ENCODE data around the gene ZFYVE28.

Gene ZFYVE28

DNA sequence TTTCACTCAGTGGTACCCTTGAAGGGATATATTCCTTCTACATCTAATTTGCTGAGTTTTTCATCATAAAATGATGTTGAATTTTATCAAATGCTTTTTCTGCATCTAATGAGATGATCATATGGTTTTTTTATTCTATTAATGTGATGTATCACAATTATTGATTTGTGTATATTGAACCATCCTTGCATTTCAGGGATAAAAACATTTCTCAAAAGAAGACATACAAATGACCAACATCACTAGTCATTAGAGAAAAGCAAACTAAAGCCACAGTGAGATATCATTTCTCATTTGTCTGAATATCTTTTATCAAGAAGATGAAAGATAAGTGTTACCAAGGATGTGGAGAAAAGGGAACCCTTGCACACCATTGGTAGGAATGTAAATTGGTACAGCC lies 90.9 kb downstream of the ZFYVE28 start:
- Histone ChIP-seq H4K8ac (ENCODE audit: low read depth, low read length) (no peak overlapping the region), H3K4me1 (ENCODE audit: control insufficient read depth, low read depth, low read length) (no peaks in the 10 kb centered on the region)

GRCh38 chr4:2324891-2325290 lies 93.6 kb downstream of the ZFYVE28 start:
- H3K36me3 ChIP-seq (ENCODE audit: control insufficient read depth, insufficient read depth, low read length) = no peaks in the 10 kb centered on the region
- no peaks in the 10 kb centered on the region for H3K27me3 ChIP-seq (ENCODE audit: insufficient read depth, low read length, poor library complexity)
- H4K8ac ChIP-seq (ENCODE audit: low read depth, low read length) = no peak overlapping the region
- H3K4me3 ChIP-seq (ENCODE audit: low read length) = no peak overlapping the region
- no peak overlapping the region for H3K4ac ChIP-seq (ENCODE audit: low read depth, low read length)
- H2BK120ac ChIP-seq (ENCODE audit: low read depth, low read length) = no peak overlapping the region
- H2BK5ac ChIP-seq (ENCODE audit: low read length) = no peak overlapping the region
- H3K27ac ChIP-seq (ENCODE audit: low read depth, low read length) = no peak overlapping the region
- H3K18ac ChIP-seq (ENCODE audit: low read length) = no peak overlapping the region
- no peak overlapping the region for H3K9ac ChIP-seq (ENCODE audit: low read length)
- WGBS (ENCODE audit: extremely low coverage, insufficient coverage, low lambda C conversion rate) = no CpG with 5 or more reads among the region's 1 CpG
- H3K79me1 ChIP-seq (ENCODE audit: low read length) = no peaks in the 10 kb centered on the region
- H4K5ac ChIP-seq (ENCODE audit: low read length) = no peak overlapping the region
- no peaks in the 10 kb centered on the region for H3K4me1 ChIP-seq (ENCODE audit: control insufficient read depth, low read depth, low read length)
- DNase-seq = no peak
- no peak overlapping the region for H3K4me2 ChIP-seq (ENCODE audit: low read length)
- no peak overlapping the region for H3K56ac ChIP-seq (ENCODE audit: low read length)
- H2AK5ac ChIP-seq (ENCODE audit: low read length) = no peak overlapping the region
- no peak overlapping the region for H2BK15ac ChIP-seq (replicated peaks; ENCODE audit: low read depth)
- H3K79me2 ChIP-seq (ENCODE audit: control insufficient read depth, insufficient read depth, low read length) = no peaks in the 10 kb centered on the region
- no peak overlapping the region for H3K23ac ChIP-seq (ENCODE audit: low read length)

More for the DNA sequence above, 90.9 kb downstream of the ZFYVE28 start:
- Histone ChIP-seq H2BK120ac (ENCODE audit: low read depth, low read length) (no peak overlapping the region), H4K5ac (ENCODE audit: low read length) (no peak overlapping the region), H3K79me1 (ENCODE audit: low read length) (no peaks in the 10 kb centered on the region), H3K4me2 (ENCODE audit: low read length) (no peak overlapping the region), H3K27me3 (ENCODE audit: insufficient read depth, low read length, poor library complexity) (no peaks in the 10 kb centered on the region), H3K18ac (ENCODE audit: low read length) (no peak overlapping the region), H3K4me3 (ENCODE audit: low read length) (no peak overlapping the region), H3K79me2 (ENCODE audit: control insufficient read depth, insufficient read depth, low read length) (no peaks in the 10 kb centered on the region), H2AK5ac (ENCODE audit: low read length) (no peak overlapping the region), H3K4ac (ENCODE audit: low read depth, low read length) (no peak overlapping the region), H3K56ac (ENCODE audit: low read length) (no peak overlapping the region), H3K23ac (ENCODE audit: low read length) (no peak overlapping the region), H3K36me3 (ENCODE audit: control insufficient read depth, insufficient read depth, low read length) (no peaks in the 10 kb centered on the region), H2BK5ac (ENCODE audit: low read length) (no peak overlapping the region), H2BK15ac (replicated peaks; ENCODE audit: low read depth) (no peak overlapping the region), H3K9ac (ENCODE audit: low read length) (no peak overlapping the region), H3K27ac (ENCODE audit: low read depth, low read length) (no peak overlapping the region)
- no peak for DNase-seq

DNA sequence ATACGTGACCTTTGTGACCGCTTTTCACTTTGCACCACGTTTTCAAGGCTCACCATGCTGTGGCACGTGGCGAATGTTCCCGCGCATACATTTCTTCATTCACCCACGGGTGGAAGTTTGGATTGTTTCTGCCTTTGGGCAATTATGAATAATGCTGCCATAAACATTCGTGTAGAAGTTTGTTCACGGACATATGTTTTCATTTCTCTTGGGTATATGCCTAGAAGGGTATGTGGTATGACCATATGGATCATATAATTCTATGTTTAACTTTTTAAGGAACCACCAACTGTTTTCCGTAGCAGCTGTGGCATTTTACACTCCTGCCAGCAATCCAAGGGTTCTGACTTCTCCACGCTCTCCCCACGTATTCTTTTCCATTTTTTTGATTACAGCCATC lies 95.6 kb downstream of the ZFYVE28 start:
- Histone ChIP-seq H3K4ac (ENCODE audit: low read depth, low read length) (no peak overlapping the region), H3K9ac (ENCODE audit: low read length) (no peak overlapping the region), H3K36me3 (ENCODE audit: control insufficient read depth, insufficient read depth, low read length) (no peaks in the 10 kb centered on the region), H3K23ac (ENCODE audit: low read length) (no peak overlapping the region), H3K79me1 (ENCODE audit: low read length) (no peaks in the 10 kb centered on the region), H3K79me2 (ENCODE audit: control insufficient read depth, insufficient read depth, low read length) (no peaks in the 10 kb centered on the region), H4K8ac (ENCODE audit: low read depth, low read length) (no peak overlapping the region), H3K4me1 (ENCODE audit: control insufficient read depth, low read depth, low read length) (no peaks in the 10 kb centered on the region), H2BK15ac (replicated peaks; ENCODE audit: low read depth) (no peak overlapping the region), H2BK120ac (ENCODE audit: low read depth, low read length) (no peak overlapping the region), H3K56ac (ENCODE audit: low read length) (no peak overlapping the region), H2BK5ac (ENCODE audit: low read length) (no peak overlapping the region), H3K4me2 (ENCODE audit: low read length) (no peak overlapping the region), H3K27ac (ENCODE audit: low read depth, low read length) (no peak overlapping the region), H2AK5ac (ENCODE audit: low read length) (no peak overlapping the region), H3K27me3 (ENCODE audit: insufficient read depth, low read length, poor library complexity) (no peaks in the 10 kb centered on the region), H3K4me3 (ENCODE audit: low read length) (no peak overlapping the region), H3K18ac (ENCODE audit: low read length) (no peak overlapping the region), H4K5ac (ENCODE audit: low read length) (no peak overlapping the region)
- WGBS (ENCODE audit: extremely low coverage, insufficient coverage, low lambda C conversion rate) = no CpG with 5 or more reads among the region's 13 CpGs
- DNase-seq = no peak

GRCh38 chr4:2322227-2322626 lies 96.2 kb downstream of the ZFYVE28 start:
- no peak overlapping the region for H3K27ac ChIP-seq (ENCODE audit: low read depth, low read length)
- H3K4ac ChIP-seq (ENCODE audit: low read depth, low read length) = no peak overlapping the region
- no peak overlapping the region for H3K18ac ChIP-seq (ENCODE audit: low read length)
- no peaks in the 10 kb centered on the region for H3K4me1 ChIP-seq (ENCODE audit: control insufficient read depth, low read depth, low read length)
- no peak overlapping the region for H3K9ac ChIP-seq (ENCODE audit: low read length)
- H2BK120ac ChIP-seq (ENCODE audit: low read depth, low read length) = no peak overlapping the region
- H4K8ac ChIP-seq (ENCODE audit: low read depth, low read length) = no peak overlapping the region
- no CpG with 5 or more reads among the region's 10 CpGs for WGBS (ENCODE audit: extremely low coverage, insufficient coverage, low lambda C conversion rate)
- no peak overlapping the region for H3K23ac ChIP-seq (ENCODE audit: low read length)
- no peak overlapping the region for H2AK5ac ChIP-seq (ENCODE audit: low read length)
- no peaks in the 10 kb centered on the region for H3K79me1 ChIP-seq (ENCODE audit: low read length)
- H3K4me3 ChIP-seq (ENCODE audit: low read length) = no peak overlapping the region
- no peaks in the 10 kb centered on the region for H3K27me3 ChIP-seq (ENCODE audit: insufficient read depth, low read length, poor library complexity)
- no peak overlapping the region for H2BK15ac ChIP-seq (replicated peaks; ENCODE audit: low read depth)
- no peak overlapping the region for H2BK5ac ChIP-seq (ENCODE audit: low read length)
- no peaks in the 10 kb centered on the region for H3K36me3 ChIP-seq (ENCODE audit: control insufficient read depth, insufficient read depth, low read length)
- H3K79me2 ChIP-seq (ENCODE audit: control insufficient read depth, insufficient read depth, low read length) = no peaks in the 10 kb centered on the region
- H4K5ac ChIP-seq (ENCODE audit: low read length) = no peak overlapping the region
- DNase-seq = no peak
- no peak overlapping the region for H3K4me2 ChIP-seq (ENCODE audit: low read length)
- no peak overlapping the region for H3K56ac ChIP-seq (ENCODE audit: low read length)

- Histone ChIP-seq H3K4me1 (ENCODE audit: control insufficient read depth, low read depth, low read length) (no peaks in the 10 kb centered on the region), H3K36me3 (ENCODE audit: control insufficient read depth, insufficient read depth, low read length) (no peaks in the 10 kb centered on the region), H3K79me2 (ENCODE audit: control insufficient read depth, insufficient read depth, low read length) (no peaks in the 10 kb centered on the region), H3K27me3 (ENCODE audit: insufficient read depth, low read length, poor library complexity) (no peaks in the 10 kb centered on the region), H2BK5ac (ENCODE audit: low read length) (no peak overlapping the region), H2AK5ac (ENCODE audit: low read length) (no peak overlapping the region), H3K4me3 (ENCODE audit: low read length) (no peak overlapping the region), H2BK15ac (replicated peaks; ENCODE audit: low read depth) (no peak overlapping the region), H3K27ac (ENCODE audit: low read depth, low read length) (no peak overlapping the region), H3K18ac (ENCODE audit: low read length) (no peak overlapping the region), H2BK120ac (ENCODE audit: low read depth, low read length) (no peak overlapping the region), H3K9ac (ENCODE audit: low read length) (no peak overlapping the region), H4K5ac (ENCODE audit: low read length) (no peak overlapping the region), H3K4ac (ENCODE audit: low read depth, low read length) (no peak overlapping the region), H4K8ac (ENCODE audit: low read depth, low read length) (no peak overlapping the region), H3K56ac (ENCODE audit: low read length) (no peak overlapping the region), H3K4me2 (ENCODE audit: low read length) (no peak overlapping the region), H3K79me1 (ENCODE audit: low read length) (no peaks in the 10 kb centered on the region), H3K23ac (ENCODE audit: low read length) (no peak overlapping the region)
- no peak for DNase-seq
- WGBS (ENCODE audit: extremely low coverage, insufficient coverage, low lambda C conversion rate) = no CpG with 5 or more reads among the region's 22 CpGs
Observed at GRCh38 chr4:2321279-2322196, 96.9 kb downstream of the ZFYVE28 start.

GRCh38 chr4:2320746-2321145 lies 97.7 kb downstream of the ZFYVE28 start:
- H3K36me3 ChIP-seq (ENCODE audit: control insufficient read depth, insufficient read depth, low read length) = no peaks in the 10 kb centered on the region
- H4K5ac ChIP-seq (ENCODE audit: low read length) = no peak overlapping the region
- H2AK5ac ChIP-seq (ENCODE audit: low read length) = no peak overlapping the region
- no peak for DNase-seq
- no peak overlapping the region for H2BK120ac ChIP-seq (ENCODE audit: low read depth, low read length)
- no peaks in the 10 kb centered on the region for H3K79me2 ChIP-seq (ENCODE audit: control insufficient read depth, insufficient read depth, low read length)
- no peak overlapping the region for H3K4me2 ChIP-seq (ENCODE audit: low read length)
- H2BK15ac ChIP-seq (replicated peaks; ENCODE audit: low read depth) = no peak overlapping the region
- no peak overlapping the region for H3K27ac ChIP-seq (ENCODE audit: low read depth, low read length)
- no peaks in the 10 kb centered on the region for H3K27me3 ChIP-seq (ENCODE audit: insufficient read depth, low read length, poor library complexity)
- H3K4ac ChIP-seq (ENCODE audit: low read depth, low read length) = no peak overlapping the region
- no peak overlapping the region for H4K8ac ChIP-seq (ENCODE audit: low read depth, low read length)
- H3K18ac ChIP-seq (ENCODE audit: low read length) = no peak overlapping the region
- no CpG with 5 or more reads among the region's 11 CpGs for whole genome bisulfite sequencing (ENCODE audit: extremely low coverage, insufficient coverage, low lambda C conversion rate)
- H3K23ac ChIP-seq (ENCODE audit: low read length) = no peak overlapping the region
- H3K9ac ChIP-seq (ENCODE audit: low read length) = no peak overlapping the region
- no peak overlapping the region for H3K4me3 ChIP-seq (ENCODE audit: low read length)
- H2BK5ac ChIP-seq (ENCODE audit: low read length) = no peak overlapping the region
- H3K56ac ChIP-seq (ENCODE audit: low read length) = no peak overlapping the region
- no peaks in the 10 kb centered on the region for H3K4me1 ChIP-seq (ENCODE audit: control insufficient read depth, low read depth, low read length)
- H3K79me1 ChIP-seq (ENCODE audit: low read length) = no peaks in the 10 kb centered on the region
